IPS DF 4.7 (cell line): Measurements from ENCODE around the gene GHRHR.

Source experiments
- DNase-seq: peaks from one replicate; pipeline ENCODE4 v3.0.0-alpha.2; 2013; ENCODE audit warnings: low spot score; ENCODE audit errors: extremely low read depth

GHRHR gene

GRCh38 chr7:30984359-30985107 is 20.8 kb downstream of the GHRHR start:
- no peak for DNase-seq

GRCh38 chr7:30985756-30986155 is 22.0 kb downstream of the GHRHR start:
- no peak for DNase-seq

GRCh38 chr7:30986331-30986730 is 22.6 kb downstream of the GHRHR start:
- DNase-seq, result no peak

- no peak for DNase-seq
Observed at GRCh38 chr7:30986738-30987137, 23.0 kb downstream of the GHRHR start.

- DNase-seq, result no peak
Observed at GRCh38 chr7:30987178-30987577, 23.4 kb downstream of the GHRHR start.

GRCh38 chr7:30987936-30988335 is 24.2 kb downstream of the GHRHR start:
- DNase-seq, result no peak

GRCh38 chr7:30988351-30989005 is 24.7 kb downstream of the GHRHR start:
- no peak for DNase-seq

GRCh38 chr7:30989008-30989823 is 25.5 kb downstream of the GHRHR start:
- DNase-seq, result no peak

- DNase-seq, result no peak
Observed at GRCh38 chr7:30989824-30990672, 26.3 kb downstream of the GHRHR start.

- no peak for DNase-seq
Observed at GRCh38 chr7:30990673-30991170, 27.0 kb downstream of the GHRHR start.

- no peak for DNase-seq
Observed at GRCh38 chr7:30992414-30992813, 28.7 kb downstream of the GHRHR start.

- no peak for DNase-seq
Observed at GRCh38 chr7:30994206-30995100, 30.7 kb downstream of the GHRHR start.

GRCh38 chr7:30995536-30995935 is 31.8 kb downstream of the GHRHR start:
- no peak for DNase-seq

GRCh38 chr7:30996256-30996655 is 32.5 kb downstream of the GHRHR start:
- DNase-seq, result no peak

- DNase-seq, result no peak
Observed at GRCh38 chr7:30996883-30997282, 33.1 kb downstream of the GHRHR start.

- no peak for DNase-seq
Observed at GRCh38 chr7:30997316-30997715, 33.6 kb downstream of the GHRHR start.

GRCh38 chr7:30998180-30998579 is 34.4 kb downstream of the GHRHR start:
- no peak for DNase-seq

- DNase-seq, result no peak
Observed at GRCh38 chr7:31000161-31000693, 36.5 kb downstream of the GHRHR start.

- DNase-seq, result no peak
Observed at GRCh38 chr7:31000779-31001178, 37.0 kb downstream of the GHRHR start.

GRCh38 chr7:31002256-31002655 is 38.5 kb downstream of the GHRHR start:
- DNase-seq, result no peak
